ENCODE results near the gene LEPROT. TPM values are rescaled to one million over a fixed set of nuclear protein-coding genes. Genes with fewer than 3 reads are reported as not detected.

LEPROT gene
- total RNA-seq, 1 experiment from 2014 or later, result 18.1 TPM

DNA sequence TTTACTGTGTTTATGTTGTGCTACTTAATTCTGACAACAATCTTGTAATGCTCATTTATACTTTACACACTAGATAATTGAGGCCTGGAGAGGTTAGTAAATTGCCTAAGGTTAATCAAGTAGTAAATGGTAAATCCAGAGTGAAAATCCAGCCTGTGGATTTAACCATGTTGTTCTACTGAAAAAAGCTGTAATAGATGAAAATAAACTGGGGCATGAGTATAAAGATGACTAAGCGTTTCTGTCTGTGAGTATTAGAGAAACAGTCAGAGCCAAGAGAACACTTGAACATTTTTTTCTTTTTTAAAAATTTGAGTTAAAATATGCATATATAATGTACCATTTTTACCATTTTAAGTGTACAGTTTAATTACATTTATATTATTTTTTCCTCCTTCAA, 47.9 kb upstream of the LEPROT start:
- Mint-ChIP-seq H3K36me3 (no peaks in the 10 kb centered on the region), H3K27me3 (ENCODE audit: low read depth) (no peaks in the 10 kb centered on the region), H3K27ac (no peak overlapping the region), H3K4me1 (no peaks in the 10 kb centered on the region), H3K9me3 (no peaks in the 10 kb centered on the region), H3K4me3 (no peak overlapping the region)
- CTCF ChIA-PET, result no interaction called here
- ATAC-seq, result no peak
- TF ChIP-seq GTF2I (CRISPR knock-in tag; conservative IDR thresholded peaks at IDR 0.05) (no peak), GABPB1 (CRISPR knock-in tag; IDR thresholded peaks at IDR 0.05) (no peak), TEAD1 (CRISPR knock-in tag; IDR thresholded peaks at IDR 0.05) (no peak), TP53 (CRISPR knock-in tag; IDR thresholded peaks at IDR 0.05) (no peak), ZNF138 (CRISPR knock-in tag; conservative IDR thresholded peaks at IDR 0.05) (no peak), SMAD4 (CRISPR knock-in tag; IDR thresholded peaks at IDR 0.05) (no peak), CREB1 (CRISPR knock-in tag; IDR thresholded peaks at IDR 0.05) (no peak), ZNF423 (CRISPR knock-in tag; IDR thresholded peaks at IDR 0.05) (no peak), MYBL2 (CRISPR knock-in tag; IDR thresholded peaks at IDR 0.05) (no peak), CREM (CRISPR knock-in tag; IDR thresholded peaks at IDR 0.05) (no peak)
- TF ChIP-seq, protein P1, sequence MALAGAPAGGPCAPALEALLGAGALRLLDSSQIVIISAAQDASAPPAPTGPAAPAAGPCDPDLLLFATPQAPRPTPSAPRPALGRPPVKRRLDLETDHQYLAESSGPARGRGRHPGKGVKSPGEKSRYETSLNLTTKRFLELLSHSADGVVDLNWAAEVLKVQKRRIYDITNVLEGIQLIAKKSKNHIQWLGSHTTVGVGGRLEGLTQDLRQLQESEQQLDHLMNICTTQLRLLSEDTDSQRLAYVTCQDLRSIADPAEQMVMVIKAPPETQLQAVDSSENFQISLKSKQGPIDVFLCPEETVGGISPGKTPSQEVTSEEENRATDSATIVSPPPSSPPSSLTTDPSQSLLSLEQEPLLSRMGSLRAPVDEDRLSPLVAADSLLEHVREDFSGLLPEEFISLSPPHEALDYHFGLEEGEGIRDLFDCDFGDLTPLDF (CRISPR knock-in tag; IDR thresholded peaks at IDR 0.05), result no peak
- TF ChIP-seq, protein P2, sequence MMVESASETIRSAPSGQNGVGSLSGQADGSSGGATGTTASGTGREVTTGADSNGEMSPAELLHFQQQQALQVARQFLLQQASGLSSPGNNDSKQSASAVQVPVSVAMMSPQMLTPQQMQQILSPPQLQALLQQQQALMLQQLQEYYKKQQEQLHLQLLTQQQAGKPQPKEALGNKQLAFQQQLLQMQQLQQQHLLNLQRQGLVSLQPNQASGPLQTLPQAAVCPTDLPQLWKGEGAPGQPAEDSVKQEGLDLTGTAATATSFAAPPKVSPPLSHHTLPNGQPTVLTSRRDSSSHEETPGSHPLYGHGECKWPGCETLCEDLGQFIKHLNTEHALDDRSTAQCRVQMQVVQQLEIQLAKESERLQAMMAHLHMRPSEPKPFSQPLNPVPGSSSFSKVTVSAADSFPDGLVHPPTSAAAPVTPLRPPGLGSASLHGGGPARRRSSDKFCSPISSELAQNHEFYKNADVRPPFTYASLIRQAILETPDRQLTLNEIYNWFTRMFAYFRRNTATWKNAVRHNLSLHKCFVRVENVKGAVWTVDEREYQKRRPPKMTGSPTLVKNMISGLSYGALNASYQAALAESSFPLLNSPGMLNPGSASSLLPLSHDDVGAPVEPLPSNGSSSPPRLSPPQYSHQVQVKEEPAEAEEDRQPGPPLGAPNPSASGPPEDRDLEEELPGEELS (CRISPR knock-in tag; IDR thresholded peaks at IDR 0.05), result no peak
- TF ChIP-seq, protein P3, sequence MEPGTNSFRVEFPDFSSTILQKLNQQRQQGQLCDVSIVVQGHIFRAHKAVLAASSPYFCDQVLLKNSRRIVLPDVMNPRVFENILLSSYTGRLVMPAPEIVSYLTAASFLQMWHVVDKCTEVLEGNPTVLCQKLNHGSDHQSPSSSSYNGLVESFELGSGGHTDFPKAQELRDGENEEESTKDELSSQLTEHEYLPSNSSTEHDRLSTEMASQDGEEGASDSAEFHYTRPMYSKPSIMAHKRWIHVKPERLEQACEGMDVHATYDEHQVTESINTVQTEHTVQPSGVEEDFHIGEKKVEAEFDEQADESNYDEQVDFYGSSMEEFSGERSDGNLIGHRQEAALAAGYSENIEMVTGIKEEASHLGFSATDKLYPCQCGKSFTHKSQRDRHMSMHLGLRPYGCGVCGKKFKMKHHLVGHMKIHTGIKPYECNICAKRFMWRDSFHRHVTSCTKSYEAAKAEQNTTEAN (CRISPR knock-in tag; IDR thresholded peaks at IDR 0.05), result no peak
- TF ChIP-seq, protein P4, sequence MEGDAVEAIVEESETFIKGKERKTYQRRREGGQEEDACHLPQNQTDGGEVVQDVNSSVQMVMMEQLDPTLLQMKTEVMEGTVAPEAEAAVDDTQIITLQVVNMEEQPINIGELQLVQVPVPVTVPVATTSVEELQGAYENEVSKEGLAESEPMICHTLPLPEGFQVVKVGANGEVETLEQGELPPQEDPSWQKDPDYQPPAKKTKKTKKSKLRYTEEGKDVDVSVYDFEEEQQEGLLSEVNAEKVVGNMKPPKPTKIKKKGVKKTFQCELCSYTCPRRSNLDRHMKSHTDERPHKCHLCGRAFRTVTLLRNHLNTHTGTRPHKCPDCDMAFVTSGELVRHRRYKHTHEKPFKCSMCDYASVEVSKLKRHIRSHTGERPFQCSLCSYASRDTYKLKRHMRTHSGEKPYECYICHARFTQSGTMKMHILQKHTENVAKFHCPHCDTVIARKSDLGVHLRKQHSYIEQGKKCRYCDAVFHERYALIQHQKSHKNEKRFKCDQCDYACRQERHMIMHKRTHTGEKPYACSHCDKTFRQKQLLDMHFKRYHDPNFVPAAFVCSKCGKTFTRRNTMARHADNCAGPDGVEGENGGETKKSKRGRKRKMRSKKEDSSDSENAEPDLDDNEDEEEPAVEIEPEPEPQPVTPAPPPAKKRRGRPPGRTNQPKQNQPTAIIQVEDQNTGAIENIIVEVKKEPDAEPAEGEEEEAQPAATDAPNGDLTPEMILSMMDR (IDR thresholded peaks at IDR 0.05), result no peak
- TF ChIP-seq, protein P5, sequence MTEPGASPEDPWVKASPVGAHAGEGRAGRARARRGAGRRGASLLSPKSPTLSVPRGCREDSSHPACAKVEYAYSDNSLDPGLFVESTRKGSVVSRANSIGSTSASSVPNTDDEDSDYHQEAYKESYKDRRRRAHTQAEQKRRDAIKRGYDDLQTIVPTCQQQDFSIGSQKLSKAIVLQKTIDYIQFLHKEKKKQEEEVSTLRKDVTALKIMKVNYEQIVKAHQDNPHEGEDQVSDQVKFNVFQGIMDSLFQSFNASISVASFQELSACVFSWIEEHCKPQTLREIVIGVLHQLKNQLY (CRISPR knock-in tag; IDR thresholded peaks at IDR 0.05), result no peak
- TF ChIP-seq, protein P6, sequence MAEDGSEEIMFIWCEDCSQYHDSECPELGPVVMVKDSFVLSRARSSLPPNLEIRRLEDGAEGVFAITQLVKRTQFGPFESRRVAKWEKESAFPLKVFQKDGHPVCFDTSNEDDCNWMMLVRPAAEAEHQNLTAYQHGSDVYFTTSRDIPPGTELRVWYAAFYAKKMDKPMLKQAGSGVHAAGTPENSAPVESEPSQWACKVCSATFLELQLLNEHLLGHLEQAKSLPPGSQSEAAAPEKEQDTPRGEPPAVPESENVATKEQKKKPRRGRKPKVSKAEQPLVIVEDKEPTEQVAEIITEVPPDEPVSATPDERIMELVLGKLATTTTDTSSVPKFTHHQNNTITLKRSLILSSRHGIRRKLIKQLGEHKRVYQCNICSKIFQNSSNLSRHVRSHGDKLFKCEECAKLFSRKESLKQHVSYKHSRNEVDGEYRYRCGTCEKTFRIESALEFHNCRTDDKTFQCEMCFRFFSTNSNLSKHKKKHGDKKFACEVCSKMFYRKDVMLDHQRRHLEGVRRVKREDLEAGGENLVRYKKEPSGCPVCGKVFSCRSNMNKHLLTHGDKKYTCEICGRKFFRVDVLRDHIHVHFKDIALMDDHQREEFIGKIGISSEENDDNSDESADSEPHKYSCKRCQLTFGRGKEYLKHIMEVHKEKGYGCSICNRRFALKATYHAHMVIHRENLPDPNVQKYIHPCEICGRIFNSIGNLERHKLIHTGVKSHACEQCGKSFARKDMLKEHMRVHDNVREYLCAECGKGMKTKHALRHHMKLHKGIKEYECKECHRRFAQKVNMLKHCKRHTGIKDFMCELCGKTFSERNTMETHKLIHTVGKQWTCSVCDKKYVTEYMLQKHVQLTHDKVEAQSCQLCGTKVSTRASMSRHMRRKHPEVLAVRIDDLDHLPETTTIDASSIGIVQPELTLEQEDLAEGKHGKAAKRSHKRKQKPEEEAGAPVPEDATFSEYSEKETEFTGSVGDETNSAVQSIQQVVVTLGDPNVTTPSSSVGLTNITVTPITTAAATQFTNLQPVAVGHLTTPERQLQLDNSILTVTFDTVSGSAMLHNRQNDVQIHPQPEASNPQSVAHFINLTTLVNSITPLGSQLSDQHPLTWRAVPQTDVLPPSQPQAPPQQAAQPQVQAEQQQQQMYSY (CRISPR knock-in tag; IDR thresholded peaks at IDR 0.05), result no peak
- TF ChIP-seq, protein P7, sequence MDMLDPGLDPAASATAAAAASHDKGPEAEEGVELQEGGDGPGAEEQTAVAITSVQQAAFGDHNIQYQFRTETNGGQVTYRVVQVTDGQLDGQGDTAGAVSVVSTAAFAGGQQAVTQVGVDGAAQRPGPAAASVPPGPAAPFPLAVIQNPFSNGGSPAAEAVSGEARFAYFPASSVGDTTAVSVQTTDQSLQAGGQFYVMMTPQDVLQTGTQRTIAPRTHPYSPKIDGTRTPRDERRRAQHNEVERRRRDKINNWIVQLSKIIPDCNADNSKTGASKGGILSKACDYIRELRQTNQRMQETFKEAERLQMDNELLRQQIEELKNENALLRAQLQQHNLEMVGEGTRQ (CRISPR knock-in tag; IDR thresholded peaks at IDR 0.05), result no peak
- DNase-seq (ENCODE audit: low spot score), result no peak
- POLR2A ChIA-PET, result no interaction called here
